Keratinocyte (primary cell): ENCODE measurements around the gene VPS26A.

ENCODE experiments used
- EZH2 ChIP-seq: IDR thresholded peaks from one replicate; pipeline ENCODE4 v1.6.1; 2012; ENCODE audit warnings: inconsistent platforms, mild to moderate bottlenecking, low read length, moderate library complexity
- TF ChIP-seq, protein P1 (sequence below), 3 experiments: IDR thresholded peaks in 1 of 3; conservative IDR thresholded peaks in 1 of 3; optimal IDR thresholded peaks in 1 of 3; 2 replicates in 2 of 3; 3 replicates in 1 of 3; pipeline versions ENCODE3 to v1.5.1; 2011; ENCODE audit warnings: low read length in 3 of 3, mild to moderate bottlenecking in 3 of 3, moderate library complexity in 2 of 3, control low read depth in 1 of 3, inconsistent platforms in 1 of 3; ENCODE audit not compliant: insufficient read depth in 2 of 3; ENCODE audit errors: extremely low read depth in 1 of 3

DNA sequence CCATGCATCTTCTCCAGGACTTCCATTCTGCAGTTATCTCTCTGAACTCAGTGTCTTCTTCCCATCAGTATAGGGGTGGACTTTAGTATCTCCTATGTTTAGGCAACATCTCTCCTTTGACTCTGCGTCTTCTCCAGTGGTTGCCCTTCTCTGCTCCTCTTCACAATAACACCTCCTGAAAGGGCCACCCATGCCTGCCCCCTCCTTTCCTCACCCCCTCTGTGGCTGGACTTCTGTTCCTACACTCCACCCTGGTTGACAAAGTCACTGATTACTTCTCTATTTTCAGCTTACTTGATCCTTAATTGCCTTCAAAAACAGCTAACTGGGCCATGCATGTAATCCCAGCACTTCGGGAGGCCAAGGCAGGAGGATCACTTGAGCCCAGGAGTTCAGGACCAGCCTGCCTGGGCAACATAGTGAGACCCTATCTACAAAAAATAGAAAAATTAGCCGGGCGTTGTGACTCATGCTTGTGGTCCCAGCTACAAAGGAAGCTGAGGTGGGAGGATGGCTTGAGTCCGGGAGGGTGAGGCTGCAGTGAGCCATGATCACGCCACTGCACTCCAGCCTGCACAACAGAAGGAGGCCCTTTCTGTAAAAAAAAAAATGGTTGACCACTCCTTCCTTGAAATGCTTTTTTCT lies 22.4 kb upstream of the VPS26A start:
- TF ChIP-seq, protein P1, sequence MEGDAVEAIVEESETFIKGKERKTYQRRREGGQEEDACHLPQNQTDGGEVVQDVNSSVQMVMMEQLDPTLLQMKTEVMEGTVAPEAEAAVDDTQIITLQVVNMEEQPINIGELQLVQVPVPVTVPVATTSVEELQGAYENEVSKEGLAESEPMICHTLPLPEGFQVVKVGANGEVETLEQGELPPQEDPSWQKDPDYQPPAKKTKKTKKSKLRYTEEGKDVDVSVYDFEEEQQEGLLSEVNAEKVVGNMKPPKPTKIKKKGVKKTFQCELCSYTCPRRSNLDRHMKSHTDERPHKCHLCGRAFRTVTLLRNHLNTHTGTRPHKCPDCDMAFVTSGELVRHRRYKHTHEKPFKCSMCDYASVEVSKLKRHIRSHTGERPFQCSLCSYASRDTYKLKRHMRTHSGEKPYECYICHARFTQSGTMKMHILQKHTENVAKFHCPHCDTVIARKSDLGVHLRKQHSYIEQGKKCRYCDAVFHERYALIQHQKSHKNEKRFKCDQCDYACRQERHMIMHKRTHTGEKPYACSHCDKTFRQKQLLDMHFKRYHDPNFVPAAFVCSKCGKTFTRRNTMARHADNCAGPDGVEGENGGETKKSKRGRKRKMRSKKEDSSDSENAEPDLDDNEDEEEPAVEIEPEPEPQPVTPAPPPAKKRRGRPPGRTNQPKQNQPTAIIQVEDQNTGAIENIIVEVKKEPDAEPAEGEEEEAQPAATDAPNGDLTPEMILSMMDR (optimal IDR thresholded peaks at IDR 0.05 in 1 of 3, IDR thresholded peaks at IDR 0.05 in 1 of 3, conservative IDR thresholded peaks at IDR 0.05 in 1 of 3; ENCODE audit: extremely low read depth in 1 of 3, insufficient read depth in 2 of 3, low read length in 3 of 3): no peak
- TF ChIP-seq EZH2: no peak
